Measurements from ENCODE around the gene FSIP1.

DNA sequence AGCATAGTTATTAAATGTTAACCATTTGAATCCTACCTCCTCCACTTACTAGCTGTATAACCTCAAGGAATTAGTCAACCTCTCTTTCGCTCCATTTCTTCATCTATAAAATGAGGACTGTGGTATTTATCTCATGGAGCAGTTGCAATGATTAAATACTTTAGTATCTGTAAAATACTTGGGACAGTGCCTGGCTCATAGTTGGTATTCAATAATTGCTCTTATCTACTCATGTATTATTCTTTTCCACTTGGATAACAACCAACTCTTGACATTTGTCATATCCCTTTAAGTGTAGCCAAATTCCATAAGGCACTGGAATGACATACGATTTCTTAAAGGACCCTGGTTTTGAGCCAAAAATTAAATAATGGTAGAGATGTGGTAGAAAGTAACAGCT, 72.0 kb downstream of the FSIP1 start:
- TF ChIP-seq PAX5 (IDR thresholded peaks at IDR 0.05; ENCODE audit: insufficient read depth, low read length, severe bottlenecking), result no peak
- no peak for TF ChIP-seq TAF1 (IDR thresholded peaks at IDR 0.05; ENCODE audit: low read depth, low read length)
- TF ChIP-seq POLR2A (IDR thresholded peaks at IDR 0.05; ENCODE audit: low read depth, low read length), result no peak
- TF ChIP-seq SPI1 (IDR thresholded peaks at IDR 0.05; ENCODE audit: low read depth, low read length), result no peak
- no peak for TF ChIP-seq POLR2AphosphoS5 (IDR thresholded peaks at IDR 0.05; ENCODE audit: low read depth, low read length)
- no peak for TF ChIP-seq POU2F2 (IDR thresholded peaks at IDR 0.05; ENCODE audit: low read depth, low read length)
